Head of caudate nucleus (tissue), 42 donors: ENCODE results near the gene PDE2A.

ENCODE experiments used
- DNase-seq, 42 donors: peaks; one replicate each; pipeline versions ENCODE4 v3.0.0 to v3.0.0-alpha.2; 2020 to 2021; ENCODE audit warnings: mixed read lengths in 7 of 42
- intact Hi-C: fragments of 100-400 bp; cut with DNase I; formaldehyde crosslinking; loops from one replicate; pipeline ENCODE4 v1.15.0; 2022

Gene PDE2A

DNA sequence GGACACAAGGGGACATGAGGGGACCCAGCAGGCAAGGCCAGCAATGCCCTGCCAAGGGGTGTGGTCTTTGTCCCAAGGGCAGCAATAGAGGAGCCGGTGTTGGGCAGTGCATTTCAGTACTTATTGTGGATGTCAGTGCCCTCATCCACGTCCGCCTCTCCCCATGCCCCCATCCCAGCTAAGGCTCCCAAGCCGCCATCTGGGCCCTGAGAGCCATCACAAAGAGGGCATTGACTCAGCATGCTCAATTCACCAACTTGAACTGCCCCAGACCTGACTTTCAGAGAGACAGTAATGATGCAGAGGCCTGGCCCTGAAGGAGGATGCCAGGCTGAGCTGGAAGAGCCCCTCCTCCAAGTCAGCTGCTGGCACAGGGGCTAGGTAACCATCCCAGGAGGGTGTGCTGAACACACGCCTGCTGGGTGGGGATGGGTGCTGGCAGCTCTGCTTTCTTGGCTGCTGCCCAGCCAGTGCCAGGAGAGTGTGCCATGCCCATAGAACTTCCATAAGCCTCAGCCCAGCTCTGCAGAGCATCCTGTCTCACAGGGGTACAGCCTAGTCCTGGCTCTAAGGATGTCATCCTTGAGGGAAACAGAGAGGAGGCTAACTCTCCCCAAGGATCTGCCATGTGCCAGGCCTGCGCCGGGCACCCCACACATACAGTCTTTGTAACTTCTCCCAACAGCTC, 46.5 kb downstream of the PDE2A start:
- intact Hi-C loops: no loop called here
- peak in 40 of 42 donors; percentile 56 to 89 (median 72) for DNase-seq

DNA sequence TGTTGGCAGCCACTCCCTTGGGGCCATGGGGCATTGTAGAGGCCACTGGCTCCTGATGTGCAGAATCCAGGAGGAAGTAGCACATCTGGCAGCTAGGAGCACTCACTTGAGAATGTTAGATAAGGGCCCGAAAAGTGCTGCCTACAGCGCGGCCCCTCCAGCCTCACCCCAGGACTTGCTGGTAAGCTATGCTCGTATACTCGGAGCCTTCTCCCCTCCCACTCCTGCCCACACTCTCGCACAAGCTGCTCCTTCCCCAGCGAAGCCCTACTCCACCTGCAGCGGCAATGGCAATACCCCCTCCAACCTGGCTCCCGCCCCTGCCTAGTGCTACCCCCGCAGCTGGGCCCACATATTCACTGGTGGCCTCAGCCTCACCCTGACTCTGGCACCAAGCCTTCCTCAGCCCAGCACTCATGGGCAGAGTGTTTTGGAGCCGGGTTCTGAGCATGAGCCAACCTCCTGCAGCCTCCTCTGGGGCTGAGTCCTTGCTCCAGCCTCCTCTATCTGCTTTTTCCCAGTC, 47.7 kb downstream of the PDE2A start:
- intact Hi-C loops: no loop called here
- DNase-seq: peak in 25 of 42 donors; percentile 35 to 80 (median 57)

GRCh38 chr11:72625691-72626413, 48.4 kb downstream of the PDE2A start:
- DNase-seq: peak in 1 of 42 donors; percentile 46
- intact Hi-C loops: no loop called here

DNA sequence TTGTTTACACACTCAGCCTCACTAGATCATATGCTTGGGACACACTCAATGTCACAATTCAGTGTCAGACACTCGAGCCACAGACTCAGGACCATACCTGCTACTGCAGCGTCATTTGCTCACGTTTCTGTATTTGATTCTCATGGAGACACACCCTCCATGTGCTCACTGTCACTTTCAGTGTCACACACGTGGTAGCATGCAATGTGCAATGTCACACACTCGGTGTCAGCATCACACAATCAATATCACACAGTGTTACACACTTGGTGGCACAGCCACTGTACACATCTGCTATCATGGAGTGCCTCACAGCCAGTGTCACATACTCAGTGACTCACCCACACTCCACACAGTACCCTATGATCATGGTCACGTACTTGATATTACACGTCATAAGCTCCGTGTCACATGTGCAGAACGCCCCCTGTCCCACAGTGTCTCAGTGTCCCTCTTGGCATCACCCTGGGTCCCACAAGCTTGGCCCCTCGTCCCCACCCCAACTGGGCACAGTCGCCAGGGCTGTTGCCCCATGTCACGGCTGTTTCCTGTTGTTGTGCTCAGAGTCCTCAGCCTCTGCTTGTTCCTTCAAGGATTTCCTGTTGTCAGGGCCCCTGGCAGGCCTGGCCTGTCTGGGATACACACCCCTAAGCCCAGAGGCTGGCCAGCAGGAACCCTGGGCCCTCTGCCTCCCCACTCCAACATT, 49.6 kb downstream of the PDE2A start:
- intact Hi-C loops: no loop called here

DNA sequence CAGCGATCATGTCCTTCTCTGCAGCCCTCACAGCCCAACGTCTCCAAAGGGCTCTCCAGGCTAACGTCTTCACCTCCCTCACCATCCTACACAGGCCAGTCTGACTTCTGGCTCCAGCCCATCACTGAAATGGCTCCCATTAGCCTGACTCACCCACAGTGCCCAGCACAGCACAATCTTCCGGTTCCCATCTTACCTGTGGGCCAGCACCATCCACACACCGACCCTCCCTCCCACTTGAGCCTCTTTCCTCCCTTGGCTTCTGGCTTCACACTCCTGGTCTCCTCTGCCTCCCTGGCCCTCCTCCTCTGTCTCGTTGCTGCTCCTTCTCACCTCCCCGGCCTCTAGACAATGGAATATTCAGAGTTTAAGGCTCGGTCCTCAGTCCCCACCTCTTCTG, 51.2 kb downstream of the PDE2A start:
- intact Hi-C loops: no loop called here

More for the DNA sequence above, 49.6 kb downstream of the PDE2A start:
- DNase-seq: peak in 2 of 42 donors; percentile 28 to 49

DNA sequence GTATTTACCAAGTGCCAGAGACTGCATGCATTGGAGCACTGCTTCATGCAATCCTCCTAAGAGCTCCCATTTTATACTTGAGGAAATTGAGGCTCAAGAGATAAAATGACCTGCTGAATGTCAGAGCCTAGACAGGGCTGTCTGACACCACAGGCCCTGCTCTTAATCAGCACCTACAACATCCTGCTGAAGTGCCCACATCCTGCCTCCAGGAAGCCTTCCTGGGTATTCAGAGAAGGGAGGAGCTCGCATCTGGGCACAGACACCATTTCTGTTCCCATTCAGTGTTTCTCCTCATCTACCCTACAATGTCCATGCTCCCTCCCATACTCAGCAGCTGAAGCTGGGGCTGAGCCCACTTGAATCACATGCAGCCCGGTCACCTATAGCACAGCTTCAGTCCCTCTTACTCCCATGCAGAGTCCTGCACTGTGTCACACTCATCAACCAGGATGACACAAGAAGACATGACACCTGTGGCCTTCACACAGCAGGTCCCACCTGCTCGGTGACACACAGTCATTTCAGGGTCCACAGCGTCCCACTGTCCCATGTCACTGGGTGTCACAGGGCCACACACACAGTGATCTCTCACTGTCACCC, 53.1 kb downstream of the PDE2A start:
- DNase-seq: no peak
- intact Hi-C loops: no loop called here

More for the DNA sequence above, 51.2 kb downstream of the PDE2A start:
- no peak for DNase-seq

GRCh38 chr11:72618803-72619202, 55.4 kb downstream of the PDE2A start:
- DNase-seq: no peak
- intact Hi-C loops: no loop called here

GRCh38 chr11:72617080-72617762, 57.0 kb downstream of the PDE2A start:
- intact Hi-C loops: no loop called here
- peak in 11 of 42 donors; percentile 36 to 72 (median 57) for DNase-seq

GRCh38 chr11:72616655-72617054, 57.6 kb downstream of the PDE2A start:
- intact Hi-C loops: no loop called here
- no peak for DNase-seq

GRCh38 chr11:72615329-72615728, 58.9 kb downstream of the PDE2A start:
- peak in 15 of 42 donors; percentile 32 to 76 (median 59) for DNase-seq
- intact Hi-C loops: no loop called here

GRCh38 chr11:72614381-72614780, 59.8 kb downstream of the PDE2A start:
- no peak for DNase-seq
- intact Hi-C loops: no loop called here

GRCh38 chr11:72613977-72614376, 60.2 kb downstream of the PDE2A start:
- DNase-seq: peak in 40 of 42 donors; percentile 54 to 92 (median 77)
- intact Hi-C loops: no loop called here

GRCh38 chr11:72613450-72613849, 60.8 kb downstream of the PDE2A start:
- intact Hi-C loops: no loop called here
- DNase-seq: no peak

DNA sequence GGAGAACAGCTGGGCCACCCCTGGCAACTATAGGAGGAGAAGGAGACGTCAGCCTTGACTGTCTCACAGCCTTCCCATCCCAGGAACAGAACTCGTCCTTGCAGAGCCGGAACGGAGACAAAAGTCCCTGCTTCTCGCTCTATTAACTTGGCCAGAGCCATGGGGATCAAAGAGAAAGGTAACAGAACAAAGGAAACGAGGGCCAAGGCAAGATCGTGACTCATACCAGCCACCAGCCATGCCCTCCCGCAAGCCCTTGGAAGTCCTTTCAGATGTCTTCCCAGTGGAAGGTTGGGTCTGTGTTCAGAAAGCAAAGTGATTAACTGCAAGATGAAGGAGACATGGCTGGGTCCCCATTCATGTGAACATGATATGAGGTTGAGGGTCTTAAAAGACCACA, 64.7 kb downstream of the PDE2A start:
- intact Hi-C loops: no loop called here
- DNase-seq: no peak

DNA sequence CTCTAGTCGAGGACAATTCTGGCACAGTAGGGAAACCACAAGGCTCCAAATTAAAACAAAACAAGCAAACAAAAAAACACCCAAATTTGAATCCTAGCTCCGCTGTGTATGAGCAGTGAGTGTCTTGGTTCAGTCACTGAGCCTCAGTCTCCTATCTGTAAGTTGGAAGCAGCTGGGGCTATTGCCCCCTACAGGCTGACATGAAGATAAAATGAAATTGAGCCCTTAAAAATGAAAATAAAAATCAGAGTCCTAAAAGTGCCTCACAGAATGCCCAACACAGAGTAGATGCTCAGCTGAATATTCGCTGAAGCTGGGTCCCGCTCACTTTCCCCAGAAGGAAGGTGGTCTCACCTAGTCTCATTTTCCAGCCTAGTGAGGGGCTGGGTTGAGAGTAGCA, 65.2 kb downstream of the PDE2A start:
- no peak for DNase-seq
- intact Hi-C loops: no loop called here

- DNase-seq: no peak
- intact Hi-C loops: no loop called here
Observed at GRCh38 chr11:72607496-72607895, 66.7 kb downstream of the PDE2A start.

DNA sequence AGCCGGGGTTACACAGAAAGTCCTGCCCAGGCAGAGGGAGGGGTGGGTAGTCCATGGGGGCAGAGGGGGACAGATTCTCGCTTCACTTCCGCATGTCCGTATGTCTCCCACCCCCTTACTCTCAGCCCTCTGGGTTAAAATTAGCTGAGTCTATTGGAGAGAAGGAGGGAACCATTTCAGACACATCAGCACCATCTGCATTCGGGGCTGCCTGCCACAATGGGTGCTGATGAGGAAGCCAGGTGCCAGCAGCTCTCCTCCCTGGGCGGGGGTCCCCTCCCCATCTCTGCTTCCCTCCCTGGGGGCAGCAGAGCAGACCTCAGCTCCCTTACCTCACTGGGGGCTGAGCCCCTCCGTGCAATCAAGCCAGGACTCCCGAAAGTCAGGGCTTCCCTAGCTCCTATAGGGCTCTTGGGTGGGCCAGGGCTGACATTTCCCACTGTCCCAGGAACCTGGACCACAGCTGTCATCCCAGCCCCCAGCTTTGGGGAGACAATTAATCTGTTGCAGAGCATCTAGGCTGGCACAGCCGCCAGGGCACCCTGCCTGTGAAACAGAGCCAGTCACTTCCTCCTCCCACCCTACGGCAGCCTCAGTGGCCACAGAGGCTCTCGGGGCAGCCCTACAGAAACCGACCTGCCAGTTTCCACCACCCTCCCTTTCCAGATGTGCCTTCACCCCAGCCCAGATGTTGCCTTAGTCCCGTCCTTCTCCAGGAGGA, 67.3 kb downstream of the PDE2A start:
- peak in 2 of 42 donors; percentile 34 to 57 for DNase-seq

More for the DNA sequence above, 67.3 kb downstream of the PDE2A start:
- intact Hi-C loops: no loop called here
